GM12875 (cell line): ENCODE measurements around the gene CREB5.

ENCODE experiments used
- H3K4me3 ChIP-seq: one replicate; pipeline ENCODE4 v1.5.1; 2011; ENCODE audit warnings: low read depth, low read length, control low read depth
- CTCF ChIP-seq: IDR thresholded peaks from 2 replicates; pipeline ENCODE4 v1.5.1; 2011; ENCODE audit warnings: low read depth, mild to moderate bottlenecking, control low read depth, inconsistent platforms, low read length, moderate library complexity, borderline replicate concordance; ENCODE audit not compliant: insufficient read depth

The CREB5 gene

GRCh38 chr7:28517606-28518005, 105.3 kb downstream of the CREB5 start:
- no peak overlapping the region for H3K4me3 ChIP-seq
- no peak for TF ChIP-seq CTCF

GRCh38 chr7:28520074-28521015, 108.0 kb downstream of the CREB5 start:
- H3K4me3 ChIP-seq, result no peak overlapping the region
- TF ChIP-seq CTCF, result no peak

GRCh38 chr7:28524978-28525377, 112.7 kb downstream of the CREB5 start:
- TF ChIP-seq CTCF, result no peak
- H3K4me3 ChIP-seq, result no peak overlapping the region

- no peak overlapping the region for H3K4me3 ChIP-seq
- no peak for TF ChIP-seq CTCF
These were observed 116.6 kb downstream of the CREB5 start for GRCh38 chr7:28528899-28529298.

GRCh38 chr7:28529755-28530154, 117.4 kb downstream of the CREB5 start:
- H3K4me3 ChIP-seq, result no peak overlapping the region
- TF ChIP-seq CTCF, result no peak

- TF ChIP-seq CTCF, result no peak
- H3K4me3 ChIP-seq, result no peak overlapping the region
These were observed 118.0 kb downstream of the CREB5 start for GRCh38 chr7:28530175-28530802.

- TF ChIP-seq CTCF, result no peak
- no peak overlapping the region for H3K4me3 ChIP-seq
These were observed 118.5 kb downstream of the CREB5 start for GRCh38 chr7:28530803-28531175.
